ENCODE measurements around the gene SSC5D.

SSC5D gene

GRCh38 chr19:55455576-55456235 lies 32.5 kb upstream of the SSC5D start:
- no peak for DNase-seq (ENCODE audit: low spot score)

DNA sequence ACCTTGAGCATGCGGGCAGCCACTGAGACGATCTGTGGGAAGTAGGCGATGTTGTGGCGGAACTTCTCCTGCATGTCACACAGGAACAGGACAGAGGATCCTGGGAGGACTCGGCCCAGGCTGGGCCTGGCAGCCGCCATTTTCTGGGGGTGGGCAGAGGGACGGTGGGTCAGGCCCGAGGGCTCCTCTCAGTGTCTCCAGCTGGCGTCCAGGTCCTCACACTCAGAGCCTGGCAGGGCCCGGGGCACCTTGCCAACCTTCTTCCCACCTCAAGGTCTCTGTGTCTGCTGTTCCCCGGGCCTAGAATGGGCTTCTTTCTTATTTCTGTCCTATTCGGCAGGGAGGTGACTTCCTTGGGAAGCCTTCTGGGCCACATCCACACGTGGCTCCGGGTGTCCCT lies 31.9 kb upstream of the SSC5D start:
- no peak for DNase-seq (ENCODE audit: low spot score)

DNA sequence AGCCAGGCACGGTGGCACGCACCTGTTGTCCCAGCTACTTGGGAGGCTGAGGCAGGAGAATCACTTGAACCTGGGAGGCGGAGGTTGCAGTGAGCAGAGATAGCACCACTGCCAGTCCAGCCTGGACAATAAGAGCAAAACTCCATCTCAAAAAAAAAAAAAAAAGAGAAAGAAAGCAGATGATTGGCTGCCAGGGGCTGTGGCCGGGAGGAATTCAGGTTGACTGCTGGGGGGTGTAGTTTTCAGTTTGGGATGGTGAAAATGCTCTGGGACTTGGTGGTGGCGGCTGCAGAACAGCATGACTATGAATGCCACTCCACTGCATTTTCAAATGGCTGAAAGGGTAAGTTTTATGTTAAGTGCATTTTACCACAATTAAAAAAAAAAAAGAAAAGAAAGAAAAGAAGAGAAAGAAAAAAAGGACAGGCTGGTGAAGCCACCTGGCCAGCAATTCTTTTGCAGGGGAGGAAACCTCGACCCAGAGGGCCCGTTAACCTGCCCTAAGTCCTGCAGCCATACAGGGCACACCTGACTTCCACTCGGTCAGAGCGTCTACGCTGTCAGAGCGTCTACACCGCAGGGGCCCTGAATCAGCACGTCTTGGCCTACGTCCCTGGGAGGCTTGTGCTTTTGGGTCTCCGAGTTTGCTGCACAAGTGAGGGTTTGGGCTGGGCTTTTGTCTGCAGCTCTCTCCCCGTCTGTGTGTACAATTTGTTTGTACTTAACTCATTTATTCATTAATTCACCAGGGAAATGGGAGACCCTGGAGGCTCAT lies 30.4 kb upstream of the SSC5D start:
- no peak for DNase-seq (ENCODE audit: low spot score)

DNA sequence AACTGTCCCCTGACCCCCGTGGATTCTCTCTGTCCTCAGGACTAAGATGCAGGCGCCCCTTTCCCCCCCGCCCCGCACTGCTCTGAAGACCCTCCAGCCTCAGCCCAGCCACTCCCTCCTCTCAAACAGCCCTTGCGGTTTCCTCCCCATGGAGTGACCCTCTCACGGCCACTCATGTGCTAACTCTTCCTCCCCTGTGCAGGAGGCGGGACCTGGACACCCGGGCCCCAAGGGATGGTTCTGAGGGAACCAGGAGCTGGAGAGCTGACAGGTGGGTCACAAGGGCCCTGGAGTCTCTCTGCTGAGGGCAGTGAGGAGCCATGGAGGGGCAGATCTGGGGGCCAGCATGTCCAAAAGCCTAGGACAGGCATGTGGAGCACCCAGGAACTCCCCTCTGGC lies 28.7 kb upstream of the SSC5D start:
- DNase-seq (ENCODE audit: low spot score) = no peak

GRCh38 chr19:55459950-55460657 lies 28.1 kb upstream of the SSC5D start:
- no peak for DNase-seq (ENCODE audit: low spot score)

- peak; percentile 60 for DNase-seq (ENCODE audit: low spot score)
These were observed 27.5 kb upstream of the SSC5D start for GRCh38 chr19:55460670-55461258.

DNA sequence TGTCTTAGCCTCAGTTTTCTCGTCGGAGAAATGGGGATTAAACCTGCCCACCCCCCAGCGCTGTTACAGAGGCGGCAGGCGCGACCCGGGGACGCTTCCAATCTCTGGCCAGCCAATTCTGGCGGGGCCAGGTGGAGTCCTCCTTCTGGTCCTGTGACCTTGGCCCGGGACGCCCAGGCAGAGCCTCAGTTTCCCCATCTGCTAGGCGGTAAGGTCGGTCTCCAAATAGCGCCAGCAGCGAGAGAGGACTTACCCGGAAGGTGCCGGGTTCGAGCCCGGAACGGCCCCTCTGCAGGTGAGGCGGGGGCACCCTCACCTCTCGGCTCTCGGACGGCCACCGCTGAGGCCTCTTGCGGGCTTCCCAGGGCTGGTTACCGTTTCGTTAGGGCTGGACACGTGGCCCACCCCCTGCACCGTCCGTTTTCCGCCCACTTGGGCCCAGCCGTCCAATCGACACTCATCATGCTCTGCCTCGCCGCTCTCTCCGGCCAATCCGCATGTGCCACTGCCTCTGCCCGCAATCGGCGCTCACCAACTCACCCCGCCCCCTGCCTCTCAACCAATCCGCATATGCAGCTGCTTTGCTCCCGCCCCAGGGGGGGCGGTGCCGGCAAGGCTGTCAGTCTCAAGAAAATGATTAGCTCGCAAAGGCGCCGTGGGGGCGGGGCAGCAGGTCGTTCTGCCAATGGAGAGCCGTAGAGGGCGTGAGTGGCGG lies 26.8 kb upstream of the SSC5D start, which contains the start of gene ISOC2:
Gene ISOC2 (minus strand): TSS at position 384 of the 715 bp plus-strand sequence. CDS start 5,156 bp downstream, outside the sequence.
- DNase-seq (ENCODE audit: low spot score) = peak; percentile 98

GRCh38 chr19:55461974-55462626 lies 26.1 kb upstream of the SSC5D start:
- DNase-seq (ENCODE audit: low spot score) = no peak

GRCh38 chr19:55462722-55463121 lies 25.5 kb upstream of the SSC5D start:
- DNase-seq (ENCODE audit: low spot score) = no peak

GRCh38 chr19:55463583-55464031 lies 24.6 kb upstream of the SSC5D start:
- no peak for DNase-seq (ENCODE audit: low spot score)

GRCh38 chr19:55464039-55464661 lies 24.1 kb upstream of the SSC5D start:
- no peak for DNase-seq (ENCODE audit: low spot score)

DNA sequence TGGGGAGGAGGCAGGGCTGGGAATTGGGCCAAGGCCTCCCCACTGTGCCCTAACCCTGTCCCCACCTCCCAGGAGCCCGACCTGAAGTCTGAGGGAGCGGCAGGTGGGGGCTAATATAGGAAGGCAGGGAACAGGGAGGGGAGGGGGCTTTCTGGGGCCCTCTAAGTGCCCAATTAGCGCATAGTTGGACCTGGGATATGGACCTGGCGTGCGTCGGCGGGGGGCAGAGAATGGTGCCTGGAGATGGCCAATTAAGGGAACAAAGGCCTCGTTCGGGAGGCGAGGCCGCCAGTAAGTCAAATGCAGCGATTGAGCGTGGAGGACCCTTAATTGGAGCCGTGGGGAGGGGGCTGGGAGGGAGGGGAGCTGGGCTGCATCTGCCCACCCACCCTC lies 23.6 kb upstream of the SSC5D start, which contains the start of gene C19orf85:
Gene C19orf85 (minus strand): TSS at position 90 of the 393 bp plus-strand sequence. CDS start 197 bp downstream, outside the sequence.
- no peak for DNase-seq (ENCODE audit: low spot score)

GRCh38 chr19:55465460-55466240 lies 22.6 kb upstream of the SSC5D start:
- DNase-seq (ENCODE audit: low spot score) = no peak

GRCh38 chr19:55466241-55466614 lies 22.0 kb upstream of the SSC5D start:
- DNase-seq (ENCODE audit: low spot score) = no peak

DNA sequence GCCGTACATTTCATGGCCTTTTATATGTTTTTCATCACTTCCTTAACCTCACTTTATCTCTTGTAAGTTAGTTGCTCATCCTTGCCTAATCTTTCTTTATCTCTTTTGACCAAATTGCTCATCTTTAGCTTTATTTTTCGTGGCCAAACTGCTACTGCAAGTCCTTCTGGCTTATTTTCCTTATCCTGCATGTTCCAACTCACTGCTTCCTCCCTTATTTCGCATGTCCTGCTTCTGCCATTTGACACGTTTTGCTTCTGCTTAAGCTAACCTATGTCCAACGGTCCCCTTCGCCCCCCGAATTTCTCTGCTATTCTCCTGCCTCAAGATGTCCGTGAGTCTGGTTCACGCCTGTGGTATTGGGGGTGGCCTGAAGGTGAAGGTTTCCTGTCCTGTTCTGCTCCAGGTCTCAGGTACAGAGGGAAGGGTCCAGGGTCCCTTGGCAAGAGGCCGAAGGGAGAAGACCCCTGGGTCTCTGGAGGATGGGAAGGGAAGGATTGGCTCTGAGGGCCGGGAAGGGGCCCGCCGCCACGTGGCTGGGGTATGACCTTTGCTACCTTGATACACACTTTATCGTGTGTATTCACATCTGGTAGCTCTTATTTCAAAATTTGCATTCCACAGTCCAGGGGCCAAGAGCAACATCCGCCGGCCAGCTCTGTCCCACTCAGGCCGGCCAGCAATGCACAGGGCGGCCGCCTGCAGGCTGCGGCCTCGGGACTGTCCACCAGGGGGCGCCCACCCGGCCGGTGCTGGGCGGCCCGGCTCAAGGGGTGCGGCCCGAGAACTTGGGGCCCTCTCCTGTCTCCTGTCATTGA lies 20.8 kb upstream of the SSC5D start:
- DNase-seq (ENCODE audit: low spot score) = no peak

DNA sequence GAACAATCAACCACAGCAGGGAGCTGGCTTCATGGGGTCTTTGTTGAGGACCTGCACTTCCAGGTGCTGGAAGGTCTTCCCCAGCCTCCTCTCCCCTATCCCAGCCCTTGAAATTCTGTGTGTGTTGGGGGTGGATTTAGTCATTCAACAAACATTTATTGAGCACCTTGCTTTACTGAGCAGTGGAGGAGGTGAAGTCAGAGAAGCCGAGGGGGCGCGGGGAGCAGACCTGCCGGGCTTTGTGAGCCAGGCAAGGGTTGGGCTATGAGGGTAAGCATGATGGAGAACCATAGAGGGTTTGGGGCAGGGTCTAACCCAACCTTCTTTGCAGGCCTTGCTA lies 20.2 kb upstream of the SSC5D start:
- no peak for DNase-seq (ENCODE audit: low spot score)

DNA sequence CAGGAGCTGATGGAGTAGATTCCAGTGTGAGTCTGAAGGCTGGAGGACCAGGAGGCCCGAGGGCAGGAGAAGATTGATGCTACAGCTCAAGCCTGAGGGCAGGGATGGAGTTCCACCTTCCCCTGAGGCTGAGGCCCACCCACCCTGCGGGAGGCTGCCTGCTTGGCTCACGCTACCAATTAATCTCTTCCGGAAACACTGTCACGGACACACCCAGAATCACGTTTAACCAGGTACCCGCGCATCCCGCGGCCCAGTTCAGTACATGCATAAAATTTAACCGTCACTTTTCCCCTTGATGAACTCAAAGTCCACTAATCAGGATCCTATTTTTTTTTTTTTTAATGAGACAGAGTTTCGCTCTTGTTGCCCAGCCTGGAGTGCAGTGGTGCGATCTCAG lies 17.0 kb upstream of the SSC5D start:
- DNase-seq (ENCODE audit: low spot score) = no peak

DNA sequence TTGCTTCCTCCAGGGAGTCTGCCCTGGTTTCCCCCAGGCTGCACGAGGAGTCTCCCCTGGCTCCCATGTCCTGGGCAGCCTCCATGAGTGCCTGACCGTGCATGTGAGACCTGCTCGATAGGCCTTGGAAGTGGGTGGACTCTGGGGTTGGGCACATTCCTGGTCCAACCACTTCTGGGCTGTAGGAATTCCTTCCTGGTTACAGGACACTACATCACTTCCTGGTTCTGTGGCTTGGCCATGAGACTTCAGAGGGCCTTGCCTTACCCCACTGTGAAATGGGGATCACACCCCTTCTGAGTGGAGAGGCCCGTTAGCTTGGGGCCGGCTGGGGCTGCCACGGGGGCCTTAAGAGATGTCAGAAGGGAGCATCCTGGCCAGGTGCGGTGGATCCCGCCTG lies 15.8 kb upstream of the SSC5D start:
- no peak for DNase-seq (ENCODE audit: low spot score)

All from COLO829 (cell line).